ENCODE data around the gene STBD1. TPM values are rescaled to one million over a fixed set of nuclear protein-coding genes. Genes with fewer than 3 reads are reported as not detected.
"Not testable (repeated sequence)": the region's sequence is repeated elsewhere in the genome, so short reads cannot be mapped to it uniquely, and the experiment has no call there.

STBD1 gene
- total RNA-seq, 4 donors from 2014 or later, result 1.0 to 2.5 (median 1.4) TPM

GRCh38 chr4:76278583-76278982 lies 27.9 kb upstream of the STBD1 start:
- 83 to 87% methylated on average over 1 of the region's 1 CpG for WGBS, 2 donors
- Histone ChIP-seq H3K9me3 (no peaks in the 10 kb centered on the region), H3K4me3 (replicated peaks in 1 of 3) (no peak overlapping the region), H3K27ac (no peak overlapping the region), H3K4me1 (no peaks in the 10 kb centered on the region), H3K27me3 (no peaks in the 10 kb centered on the region), H3K36me3 (no peaks in the 10 kb centered on the region)
- no peak for DNase-seq
- TF ChIP-seq CTCF (IDR thresholded peaks at IDR 0.05) (no peak), POLR2A (IDR thresholded peaks at IDR 0.05) (no peak)
- intact Hi-C loops (cut with DNase I), result no loop called here

- TF ChIP-seq CTCF (IDR thresholded peaks at IDR 0.05) (no peak), POLR2A (IDR thresholded peaks at IDR 0.05) (no peak)
- Histone ChIP-seq H3K36me3 (no peaks in the 10 kb centered on the region), H3K4me3 (replicated peaks in 1 of 3) (no peak overlapping the region), H3K4me1 (no peaks in the 10 kb centered on the region), H3K27me3 (no peaks in the 10 kb centered on the region), H3K9me3 (no peaks in the 10 kb centered on the region), H3K27ac (no peak overlapping the region)
- no peak for DNase-seq
- intact Hi-C loops (cut with DNase I), result no loop called here
- 87 to 93% methylated on average over 4 of the region's 4 CpGs for WGBS, 2 donors
Observed at GRCh38 chr4:76279462-76279861, 27.1 kb upstream of the STBD1 start.

- Histone ChIP-seq H3K27me3 (no peaks in the 10 kb centered on the region), H3K36me3 (no peaks in the 10 kb centered on the region), H3K9me3 (no peaks in the 10 kb centered on the region), H3K4me1 (no peaks in the 10 kb centered on the region), H3K4me3 (replicated peaks in 1 of 3) (no peak overlapping the region), H3K27ac (no peak overlapping the region)
- intact Hi-C loops (cut with DNase I), result no loop called here
- 89 to 91% methylated on average over 6 of the region's 6 CpGs for WGBS, 2 donors
- no peak for TF ChIP-seq POLR2A (IDR thresholded peaks at IDR 0.05)
- no peak for TF ChIP-seq CTCF (IDR thresholded peaks at IDR 0.05)
- DNase-seq, result no peak
Observed at GRCh38 chr4:76280488-76281441, 25.8 kb upstream of the STBD1 start.

- 80 to 86% methylated on average over 6 of the region's 6 CpGs for WGBS, 2 donors
- intact Hi-C loops (cut with DNase I); H3K4me1 ChIP-seq; H3K9me3 ChIP-seq; H3K4me3 ChIP-seq (replicated peaks in 1 of 3); H3K27me3 ChIP-seq; H3K36me3 ChIP-seq; DNase-seq; H3K27ac ChIP-seq: not testable (repeated sequence)
Observed at GRCh38 chr4:76281594-76281993, 24.9 kb upstream of the STBD1 start.

GRCh38 chr4:76282941-76283689 lies 23.4 kb upstream of the STBD1 start:
- no peak overlapping the region for H3K4me3 ChIP-seq (replicated peaks in 1 of 3)
- no peak for DNase-seq
- TF ChIP-seq CTCF (IDR thresholded peaks at IDR 0.05), result no peak
- TF ChIP-seq POLR2A (IDR thresholded peaks at IDR 0.05), result no peak
- H3K36me3 ChIP-seq, result no peaks in the 10 kb centered on the region
- no peaks in the 10 kb centered on the region for H3K9me3 ChIP-seq
- WGBS, 2 donors, result 85 to 89% methylated on average over 6 of the region's 6 CpGs
- H3K27me3 ChIP-seq, result no peaks in the 10 kb centered on the region
- H3K4me1 ChIP-seq, result no peaks in the 10 kb centered on the region
- intact Hi-C loops (cut with DNase I), result no loop called here
- no peak overlapping the region for H3K27ac ChIP-seq

Data from thyroid gland (tissue), 4 donors.